Upper lobe of right lung (tissue), 1 donor: ENCODE measurements around the gene EXTL2. TPM values are rescaled to one million over a fixed set of nuclear protein-coding genes. Genes with fewer than 3 reads are reported as not detected.

ENCODE experiments used
- ATAC-seq: fragments of 200-7000 bp; cut with Tn5 transposase; one replicate; pipeline ENCODE4 v1.9.1; 2020; ENCODE audit warnings: mild to moderate bottlenecking, moderate library complexity
- DNase-seq: peaks from one replicate; pipeline ENCODE4 v3.0.0-alpha.2; 2020
- H3K27ac ChIP-seq: fragments of 200-600 bp; one replicate; pipeline ENCODE4 v1.8.0; 2022
- H3K27me3 ChIP-seq: fragments of 200-600 bp; one replicate; pipeline ENCODE4 v1.8.0; 2022; ENCODE audit warnings: mild to moderate bottlenecking
- H3K36me3 ChIP-seq: fragments of 200-600 bp; one replicate; pipeline ENCODE4 v1.8.0; 2022
- H3K4me1 ChIP-seq: fragments of 200-600 bp; one replicate; pipeline ENCODE4 v1.8.0; 2022
- H3K4me3 ChIP-seq: fragments of 200-600 bp; one replicate; pipeline ENCODE4 v1.8.0; 2022; ENCODE audit warnings: mild to moderate bottlenecking
- H3K9me3 ChIP-seq: fragments of 200-600 bp; one replicate; pipeline ENCODE4 v1.8.0; 2022
- CTCF ChIP-seq: fragments of 200-600 bp; IDR thresholded peaks from one replicate; pipeline ENCODE4 v1.8.0; 2022; ENCODE audit warnings: antibody characterized with exemption
- intact Hi-C: fragments of 100-400 bp; cut with DNase I; formaldehyde crosslinking; loops from one replicate; pipeline ENCODE4 v1.11.0; 2022
- total RNA-seq: library from RNA; stranded (reverse); fragmentation: NEBNext Ultra II Directional; extraction: Animal tissue kit (Norgen Biotek cat#: 25700); gene quantifications from one replicate; pipeline ENCODE4 v1.2.1, GENCODE V29; 2021
- donor health status: DM: no; HTN: yes; CAD: no; lungs with severe emphysema.

EXTL2 gene
- total RNA-seq, 1 donor from 2014 or later, result 11.6 TPM

- DNase-seq (no peak), ATAC-seq (no peak)
- no peak overlapping the region for H3K4me3 ChIP-seq
- no peak for TF ChIP-seq CTCF
- H3K27ac ChIP-seq, result no peak overlapping the region
- H3K9me3 ChIP-seq, result no peaks in the 10 kb centered on the region
- peaks cover 40% of the 10 kb centered on the region for H3K36me3 ChIP-seq
- intact Hi-C loops, result no loop called here
- H3K4me1 ChIP-seq, result no peaks in the 10 kb centered on the region
- no peaks in the 10 kb centered on the region for H3K27me3 ChIP-seq
These were observed 31.6 kb upstream of the EXTL2 start for GRCh38 chr1:100926240-100926639.

GRCh38 chr1:100924991-100925390 is 30.3 kb upstream of the EXTL2 start:
- H3K27ac ChIP-seq, result no peak overlapping the region
- H3K27me3 ChIP-seq, result no peaks in the 10 kb centered on the region
- H3K36me3 ChIP-seq, result peaks cover 40% of the 10 kb centered on the region
- H3K4me1 ChIP-seq, result no peaks in the 10 kb centered on the region
- no peak for TF ChIP-seq CTCF
- ATAC-seq, result no peak
- H3K4me3 ChIP-seq, result no peak overlapping the region
- DNase-seq, result no peak
- intact Hi-C loops, result loop anchor here (5.0 kb wide), 2 partner anchors 317 to 362 kb away; no protein-coding TSS in a partner anchor
- no peaks in the 10 kb centered on the region for H3K9me3 ChIP-seq

GRCh38 chr1:100924212-100924611 is 29.6 kb upstream of the EXTL2 start:
- Histone ChIP-seq H3K4me3 (no peak overlapping the region), H3K9me3 (no peaks in the 10 kb centered on the region), H3K36me3 (peaks cover 40% of the 10 kb centered on the region), H3K4me1 (no peaks in the 10 kb centered on the region), H3K27me3 (no peaks in the 10 kb centered on the region), H3K27ac (no peak overlapping the region)
- ATAC-seq (no peak), DNase-seq (no peak)
- intact Hi-C loops, result loop anchor here (5.0 kb wide), 2 partner anchors 318 to 363 kb away; no protein-coding TSS in a partner anchor
- no peak for TF ChIP-seq CTCF

- no peak overlapping the region for H3K27ac ChIP-seq
- H3K36me3 ChIP-seq, result peaks cover 63% of the 10 kb centered on the region
- peak; percentile 79 for TF ChIP-seq CTCF
- no peaks in the 10 kb centered on the region for H3K27me3 ChIP-seq
- intact Hi-C loops, result loop anchor here (5.0 kb wide), 2 partner anchors 321 to 366 kb away; no protein-coding TSS in a partner anchor
- no peaks in the 10 kb centered on the region for H3K9me3 ChIP-seq
- DNase-seq (no peak), ATAC-seq (peak; percentile 75)
- no peak overlapping the region for H3K4me3 ChIP-seq
- H3K4me1 ChIP-seq, result no peaks in the 10 kb centered on the region
These were observed 26.6 kb upstream of the EXTL2 start for GRCh38 chr1:100921110-100921706.

- ATAC-seq (no peak), DNase-seq (no peak)
- Histone ChIP-seq H3K9me3 (no peaks in the 10 kb centered on the region), H3K27me3 (no peaks in the 10 kb centered on the region), H3K4me1 (no peaks in the 10 kb centered on the region), H3K27ac (no peak overlapping the region), H3K36me3 (peaks cover 95% of the 10 kb centered on the region), H3K4me3 (no peak overlapping the region)
- no peak for TF ChIP-seq CTCF
- intact Hi-C loops, result loop anchor here (5.0 kb wide), 1 partner anchor 380 kb away; no protein-coding TSS in a partner anchor
These were observed 17.4 kb upstream of the EXTL2 start for GRCh38 chr1:100912019-100912418.
